LNCAP (cell line): ENCODE measurements around the gene PSME3IP1.

Source experiments
- CTCF ChIP-seq: fragments of 450-650 bp; IDR thresholded peaks from 2 replicates; pipeline ENCODE4 v1.5.1; 2017; ENCODE audit warnings: mild to moderate bottlenecking

Gene PSME3IP1

GRCh38 chr16:57123216-57123973 is 62.4 kb downstream of the PSME3IP1 start:
- no peak for TF ChIP-seq CTCF

GRCh38 chr16:57118461-57119084 is 67.3 kb downstream of the PSME3IP1 start:
- no peak for TF ChIP-seq CTCF

GRCh38 chr16:57115514-57116182 is 70.2 kb downstream of the PSME3IP1 start:
- no peak for TF ChIP-seq CTCF

GRCh38 chr16:57115168-57115513 is 70.7 kb downstream of the PSME3IP1 start:
- TF ChIP-seq CTCF, result no peak

GRCh38 chr16:57113664-57114063 is 72.2 kb downstream of the PSME3IP1 start:
- TF ChIP-seq CTCF, result no peak

- no peak for TF ChIP-seq CTCF
Observed at GRCh38 chr16:57113042-57113453, 72.8 kb downstream of the PSME3IP1 start.

- no peak for TF ChIP-seq CTCF
Observed at GRCh38 chr16:57112403-57113041, 73.3 kb downstream of the PSME3IP1 start.
